ENCODE measurements around the gene OPCML.

The OPCML gene

GRCh38 chr11:132471466-132471865, 1060.8 kb downstream of the OPCML start:
- H3K9me3 ChIP-seq (ENCODE audit: insufficient read depth, low read depth, low read length): no peaks in the 10 kb centered on the region
- no peaks in the 10 kb centered on the region for H3F3A ChIP-seq (ENCODE audit: low read depth)
- no peak overlapping the region for H2AFZ ChIP-seq (ENCODE audit: low read length)
- H3K27me3 ChIP-seq (ENCODE audit: insufficient read depth, low read length, poor library complexity, severe bottlenecking): no peaks in the 10 kb centered on the region
- H3K4me3 ChIP-seq (ENCODE audit: low read length, poor library complexity, severe bottlenecking): no peak overlapping the region
- TF ChIP-seq EZH2phosphoT487 (IDR thresholded peaks at IDR 0.05; ENCODE audit: borderline replicate concordance): no peak
- no peak for TF ChIP-seq CTCF (conservative IDR thresholded peaks at IDR 0.05; ENCODE audit: low read length)
- H3K9me2 ChIP-seq (replicated peaks; ENCODE audit: low read depth, low read length): no peaks in the 10 kb centered on the region
- H3K9ac ChIP-seq (ENCODE audit: low read depth, low read length, poor library complexity, severe bottlenecking): no peak overlapping the region
- H3K4me2 ChIP-seq (ENCODE audit: low read depth, low read length, poor library complexity, severe bottlenecking): no peak overlapping the region
- no peaks in the 10 kb centered on the region for H4K20me1 ChIP-seq (ENCODE audit: insufficient read depth, low read length, poor library complexity, severe bottlenecking)
- H3K36me3 ChIP-seq (ENCODE audit: insufficient read depth, low read length): no peaks in the 10 kb centered on the region
- H3K79me2 ChIP-seq (ENCODE audit: insufficient read depth, low read length): no peaks in the 10 kb centered on the region
- no peaks in the 10 kb centered on the region for H3K4me1 ChIP-seq (ENCODE audit: insufficient read depth, low read length, poor library complexity, severe bottlenecking)

DNA sequence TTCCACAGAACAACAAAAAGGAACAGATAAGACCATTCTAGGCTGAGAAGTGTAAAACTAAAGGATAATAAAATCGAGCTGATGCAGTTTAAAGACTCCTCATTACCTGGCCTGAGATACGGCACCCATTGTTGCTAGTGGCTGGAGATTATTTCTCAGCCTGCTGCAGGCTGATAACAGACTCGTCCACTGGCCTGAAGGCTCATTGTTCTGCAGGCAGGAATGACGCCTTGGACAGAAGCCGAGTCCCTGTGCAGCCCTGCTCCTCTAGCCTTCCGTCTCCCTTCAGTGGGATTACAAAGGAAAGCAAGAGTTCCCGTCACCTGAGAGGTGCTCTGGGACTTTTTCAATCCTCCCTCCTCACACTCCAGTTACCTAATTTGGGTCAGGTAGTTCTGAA, 1065.3 kb downstream of the OPCML start:
- Histone ChIP-seq H3K4me3 (ENCODE audit: low read length, poor library complexity, severe bottlenecking) (no peak overlapping the region), H2AFZ (ENCODE audit: low read length) (no peak overlapping the region), H3K9me2 (replicated peaks; ENCODE audit: low read depth, low read length) (no peaks in the 10 kb centered on the region), H3K9me3 (ENCODE audit: insufficient read depth, low read depth, low read length) (no peaks in the 10 kb centered on the region), H3F3A (ENCODE audit: low read depth) (no peaks in the 10 kb centered on the region), H3K36me3 (ENCODE audit: insufficient read depth, low read length) (no peaks in the 10 kb centered on the region), H3K4me1 (ENCODE audit: insufficient read depth, low read length, poor library complexity, severe bottlenecking) (no peaks in the 10 kb centered on the region), H4K20me1 (ENCODE audit: insufficient read depth, low read length, poor library complexity, severe bottlenecking) (no peaks in the 10 kb centered on the region), H3K79me2 (ENCODE audit: insufficient read depth, low read length) (no peaks in the 10 kb centered on the region), H3K4me2 (ENCODE audit: low read depth, low read length, poor library complexity, severe bottlenecking) (no peak overlapping the region), H3K9ac (ENCODE audit: low read depth, low read length, poor library complexity, severe bottlenecking) (no peak overlapping the region), H3K27me3 (ENCODE audit: insufficient read depth, low read length, poor library complexity, severe bottlenecking) (no peaks in the 10 kb centered on the region)
- TF ChIP-seq CTCF (conservative IDR thresholded peaks at IDR 0.05; ENCODE audit: low read length) (no peak), EZH2phosphoT487 (IDR thresholded peaks at IDR 0.05; ENCODE audit: borderline replicate concordance) (no peak)

- H3K9me2 ChIP-seq (replicated peaks; ENCODE audit: low read depth, low read length): no peaks in the 10 kb centered on the region
- H2AFZ ChIP-seq (ENCODE audit: low read length): no peak overlapping the region
- no peak for TF ChIP-seq EZH2phosphoT487 (IDR thresholded peaks at IDR 0.05; ENCODE audit: borderline replicate concordance)
- no peak for TF ChIP-seq CTCF (conservative IDR thresholded peaks at IDR 0.05; ENCODE audit: low read length)
- no peaks in the 10 kb centered on the region for H3K4me1 ChIP-seq (ENCODE audit: insufficient read depth, low read length, poor library complexity, severe bottlenecking)
- H3K36me3 ChIP-seq (ENCODE audit: insufficient read depth, low read length): no peaks in the 10 kb centered on the region
- H3K9ac ChIP-seq (ENCODE audit: low read depth, low read length, poor library complexity, severe bottlenecking): no peak overlapping the region
- H3F3A ChIP-seq (ENCODE audit: low read depth): no peaks in the 10 kb centered on the region
- no peaks in the 10 kb centered on the region for H3K79me2 ChIP-seq (ENCODE audit: insufficient read depth, low read length)
- no peaks in the 10 kb centered on the region for H3K27me3 ChIP-seq (ENCODE audit: insufficient read depth, low read length, poor library complexity, severe bottlenecking)
- H3K4me2 ChIP-seq (ENCODE audit: low read depth, low read length, poor library complexity, severe bottlenecking): no peak overlapping the region
- H3K4me3 ChIP-seq (ENCODE audit: low read length, poor library complexity, severe bottlenecking): no peak overlapping the region
- H4K20me1 ChIP-seq (ENCODE audit: insufficient read depth, low read length, poor library complexity, severe bottlenecking): no peaks in the 10 kb centered on the region
- no peaks in the 10 kb centered on the region for H3K9me3 ChIP-seq (ENCODE audit: insufficient read depth, low read depth, low read length)
Measured at GRCh38 chr11:132464939-132465338, 1067.4 kb downstream of the OPCML start.
